SK-MEL-5 (cell line): ENCODE results near the gene KCND2. TPM values are rescaled to one million over a fixed set of nuclear protein-coding genes. Genes with fewer than 3 reads are reported as not detected.
"Not testable (repeated sequence)": the region's sequence is repeated elsewhere in the genome, so short reads cannot be mapped to it uniquely, and the experiment has no call there.

Source experiments
- DNase-seq: peaks from one replicate; pipeline ENCODE4 v3.0.0-alpha.2; 2016; ENCODE audit warnings: low read depth, low spot score
- in situ Hi-C: cut with HindIII; loops from 2 replicates; pipeline ENCODE4 v1.10.0; 2016; ENCODE audit warnings: low sequenced_read_pairs, high pct_unique_total_duplicates, low pct_unique_long_range_greater_than_20kb
- total RNA-seq: library from RNA; depleted of rRNA; stranded (reverse); fragments of >200 nt; shearing (Covaris generic); gene quantifications from 2 replicates; pipeline ENCODE4 v1.2.3, GENCODE V29; 2014

KCND2 gene
- total RNA-seq, 1 experiment from 2014 or later: 0.08 TPM

GRCh38 chr7:120521761-120522737 lies 249.1 kb downstream of the KCND2 start:
- no peak for DNase-seq
- in situ Hi-C loops: no loop called here

GRCh38 chr7:120523985-120524384 lies 251.0 kb downstream of the KCND2 start:
- no peak for DNase-seq
- in situ Hi-C loops: no loop called here

- in situ Hi-C loops: no loop called here
- DNase-seq: no peak
These were observed 254.0 kb downstream of the KCND2 start for GRCh38 chr7:120526902-120527509.

- DNase-seq: no peak
- in situ Hi-C loops: no loop called here
These were observed 256.8 kb downstream of the KCND2 start for GRCh38 chr7:120529736-120530135.

- no peak for DNase-seq
- in situ Hi-C loops: no loop called here
These were observed 265.4 kb downstream of the KCND2 start for GRCh38 chr7:120538335-120538734.

GRCh38 chr7:120539321-120539720 lies 266.3 kb downstream of the KCND2 start:
- DNase-seq: no peak
- in situ Hi-C loops: no loop called here

- in situ Hi-C loops: no loop called here
- DNase-seq: no peak
These were observed 274.6 kb downstream of the KCND2 start for GRCh38 chr7:120547605-120548004.

GRCh38 chr7:120550494-120551048 lies 277.6 kb downstream of the KCND2 start:
- in situ Hi-C loops: no loop called here
- DNase-seq: peak; percentile 97

- in situ Hi-C loops: no loop called here
- no peak for DNase-seq
These were observed 280.5 kb downstream of the KCND2 start for GRCh38 chr7:120553491-120553890.

GRCh38 chr7:120554960-120555571 lies 282.1 kb downstream of the KCND2 start:
- in situ Hi-C loops: no loop called here
- DNase-seq: peak; percentile 82

- DNase-seq: no peak
- in situ Hi-C loops: no loop called here
These were observed 291.2 kb downstream of the KCND2 start for GRCh38 chr7:120564145-120564544.

- in situ Hi-C loops: no loop called here
These were observed 294.2 kb downstream of the KCND2 start for GRCh38 chr7:120567204-120567603.

GRCh38 chr7:120578657-120579056 lies 305.7 kb downstream of the KCND2 start:
- in situ Hi-C loops, DNase-seq: not testable (repeated sequence)

More at GRCh38 chr7:120567204-120567603, 294.2 kb downstream of the KCND2 start:
- no peak for DNase-seq

- in situ Hi-C loops: no loop called here
- peak; percentile 72 for DNase-seq
These were observed 309.9 kb downstream of the KCND2 start for GRCh38 chr7:120582916-120583315.

- in situ Hi-C loops: no loop called here
- DNase-seq: peak; percentile 23
These were observed 311.1 kb downstream of the KCND2 start for GRCh38 chr7:120583899-120584586.

GRCh38 chr7:120586571-120586970 lies 313.6 kb downstream of the KCND2 start:
- in situ Hi-C loops: no loop called here
- DNase-seq: no peak

GRCh38 chr7:120587243-120587642 lies 314.3 kb downstream of the KCND2 start:
- DNase-seq: no peak
- in situ Hi-C loops: no loop called here

GRCh38 chr7:120588416-120588815 lies 315.4 kb downstream of the KCND2 start:
- DNase-seq: no peak
- in situ Hi-C loops: no loop called here
